GM18858 (cell line): ENCODE results near the gene MLLT3.

Source experiments
- ATAC-seq: cut with Tn5 transposase; IDR thresholded peaks from one replicate; pipeline ENCODE4 v1.9.1; 2021; ENCODE audit not compliant: unreplicated experiment

MLLT3 gene

DNA sequence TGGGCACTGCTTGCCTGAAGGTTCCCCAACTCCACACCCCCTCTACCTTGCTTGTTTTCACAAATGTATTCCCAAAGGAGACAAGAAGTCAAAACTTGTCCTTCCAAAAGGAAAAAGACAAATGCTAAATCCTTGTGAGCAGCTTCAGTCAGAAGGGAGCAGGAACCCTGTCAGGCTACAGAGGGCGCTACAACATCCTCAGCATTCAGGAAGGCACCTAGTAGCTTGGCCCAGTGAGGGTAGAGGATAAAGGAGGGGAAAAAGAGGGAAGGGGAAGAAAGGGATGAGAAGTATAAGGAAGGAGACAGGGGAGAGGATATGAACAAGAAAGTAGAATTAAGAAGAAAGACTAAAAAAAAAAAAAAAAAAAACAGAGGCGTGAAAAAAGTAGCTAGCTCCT, 97.5 kb downstream of the MLLT3 start:
- no peak for ATAC-seq

GRCh38 chr9:20518737-20519136, 103.6 kb downstream of the MLLT3 start:
- no peak for ATAC-seq

DNA sequence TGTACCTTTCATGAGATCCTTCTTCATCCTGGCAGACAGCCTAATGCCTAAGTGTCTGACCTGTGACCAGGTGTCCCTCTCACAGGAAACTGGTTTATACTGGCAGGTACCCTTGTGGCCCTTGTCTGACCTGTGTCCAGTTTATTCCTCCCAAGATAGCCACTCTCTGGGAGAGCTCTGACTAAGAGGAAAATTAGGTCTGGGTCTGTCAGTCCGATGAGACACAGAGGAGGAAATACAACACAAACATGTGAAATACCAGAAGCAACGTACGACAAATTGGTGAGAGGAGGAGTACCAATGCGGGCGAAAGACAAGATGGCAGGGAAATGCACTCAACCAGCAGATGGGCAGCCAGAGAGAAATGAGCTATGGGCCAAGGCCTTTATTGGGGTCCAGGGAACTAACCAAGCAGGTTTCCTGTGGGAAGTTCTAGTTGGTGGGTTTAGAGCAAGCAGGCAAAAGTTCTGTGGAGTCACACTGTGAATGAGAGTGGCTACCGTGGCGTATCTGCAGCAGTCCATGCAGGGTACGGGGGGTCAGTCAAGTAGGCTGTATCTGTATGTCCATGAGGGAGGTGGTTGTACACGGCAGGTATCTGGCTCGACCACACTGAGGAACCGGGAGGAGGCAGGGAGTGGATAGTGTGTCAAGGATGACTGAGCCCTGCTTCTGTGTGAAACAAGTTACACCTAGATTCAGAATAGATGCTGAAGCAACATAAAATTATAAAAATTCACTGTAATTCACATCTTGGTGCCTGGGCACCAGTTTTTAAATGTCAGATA, 109.0 kb downstream of the MLLT3 start:
- no peak for ATAC-seq

DNA sequence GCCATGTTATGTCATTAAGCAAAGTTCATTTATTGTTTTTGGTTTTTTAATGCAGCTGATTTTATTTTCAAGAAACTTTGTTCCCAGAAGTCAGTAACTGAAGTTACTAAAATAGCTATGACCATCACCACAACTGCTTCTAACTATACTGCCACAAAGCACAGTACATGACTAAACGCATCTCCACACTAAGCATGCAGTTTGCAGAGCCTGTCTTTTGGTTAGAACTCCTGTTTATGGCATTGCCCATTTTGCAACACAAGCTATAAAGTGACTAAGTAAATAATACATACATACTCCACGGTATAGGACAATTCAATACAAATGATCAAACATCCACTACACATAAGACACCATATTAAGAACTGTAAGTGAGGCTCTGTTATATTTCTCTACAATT, 109.7 kb downstream of the MLLT3 start:
- no peak for ATAC-seq

DNA sequence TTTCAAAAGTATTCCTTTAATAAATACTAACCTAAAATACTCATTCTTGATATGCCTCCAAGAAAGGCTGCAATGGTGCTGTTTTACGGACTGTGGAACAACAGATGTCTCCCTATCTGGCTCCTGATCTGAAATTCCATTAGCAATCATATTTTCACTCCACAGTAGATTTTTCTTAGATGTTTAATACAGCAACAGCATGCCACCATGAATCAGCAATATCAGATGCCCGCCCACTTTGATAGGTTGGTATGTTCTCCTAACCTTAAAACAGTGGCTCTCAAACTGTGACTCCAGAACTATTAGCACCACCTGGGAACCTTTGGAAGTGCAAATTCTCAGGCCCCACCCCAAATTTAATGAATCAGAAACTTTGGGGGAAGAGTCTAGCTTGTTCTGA, 110.2 kb downstream of the MLLT3 start:
- ATAC-seq, result no peak

GRCh38 chr9:20511686-20512085, 110.6 kb downstream of the MLLT3 start:
- ATAC-seq, result no peak

DNA sequence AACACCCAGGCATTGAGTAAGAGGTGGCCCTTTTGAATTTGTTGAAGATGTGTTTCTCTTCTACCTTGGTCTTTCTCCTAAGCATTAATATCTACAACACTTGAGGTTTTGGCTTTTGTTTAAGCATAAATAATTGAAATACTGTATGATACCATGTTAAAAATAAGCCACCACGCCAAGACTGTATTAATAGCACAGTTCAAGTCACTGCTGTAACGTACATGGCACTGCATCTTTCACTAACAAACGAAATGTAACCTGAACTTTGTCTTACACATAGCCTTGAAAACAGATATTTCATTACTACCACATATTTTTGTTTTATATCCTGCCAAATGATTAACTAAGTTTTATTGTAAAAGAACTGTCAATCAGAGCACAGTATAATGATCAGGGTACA, 112.8 kb downstream of the MLLT3 start:
- ATAC-seq, result no peak

GRCh38 chr9:20508242-20508641, 114.1 kb downstream of the MLLT3 start:
- peak; percentile 90 for ATAC-seq

DNA sequence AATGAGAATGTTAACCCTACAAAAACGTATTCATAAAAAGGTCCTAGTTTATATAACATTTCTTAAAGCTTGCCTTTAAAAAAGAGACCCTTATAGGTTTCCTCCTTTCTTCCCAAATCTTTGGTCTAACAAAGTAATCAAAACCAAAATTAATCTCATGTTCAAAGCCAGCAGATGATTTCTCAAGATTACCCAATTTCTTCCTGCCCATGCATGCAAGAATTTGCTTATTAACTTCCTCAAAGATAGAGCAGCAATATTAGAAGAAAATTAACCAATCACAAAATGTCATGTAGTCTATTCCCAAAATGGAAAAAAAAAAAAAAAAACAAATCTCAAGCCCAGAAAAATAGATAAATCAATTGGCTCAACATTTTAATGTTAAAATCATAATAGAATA, 114.9 kb downstream of the MLLT3 start:
- ATAC-seq, result no peak

- ATAC-seq, result no peak
Observed at GRCh38 chr9:20506099-20506900, 116.0 kb downstream of the MLLT3 start.

DNA sequence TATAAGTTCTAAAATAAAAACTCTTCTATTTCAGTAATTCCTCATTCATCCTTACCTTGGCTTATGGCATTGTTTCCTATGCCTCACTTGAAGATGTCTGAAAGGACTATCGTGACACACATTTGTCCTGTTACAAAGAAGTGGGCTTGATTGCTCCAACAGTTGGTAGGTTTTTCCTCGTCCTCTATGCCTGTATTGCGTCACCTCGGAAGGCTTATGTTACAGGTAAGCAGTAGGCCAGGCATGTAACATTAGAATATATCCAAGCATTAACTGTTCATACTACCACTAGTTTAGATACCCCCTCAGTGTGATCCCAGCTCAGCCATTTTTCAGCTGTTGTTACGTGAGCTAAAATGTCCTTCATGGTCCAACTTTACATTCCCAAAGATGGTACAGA, 116.7 kb downstream of the MLLT3 start:
- no peak for ATAC-seq

DNA sequence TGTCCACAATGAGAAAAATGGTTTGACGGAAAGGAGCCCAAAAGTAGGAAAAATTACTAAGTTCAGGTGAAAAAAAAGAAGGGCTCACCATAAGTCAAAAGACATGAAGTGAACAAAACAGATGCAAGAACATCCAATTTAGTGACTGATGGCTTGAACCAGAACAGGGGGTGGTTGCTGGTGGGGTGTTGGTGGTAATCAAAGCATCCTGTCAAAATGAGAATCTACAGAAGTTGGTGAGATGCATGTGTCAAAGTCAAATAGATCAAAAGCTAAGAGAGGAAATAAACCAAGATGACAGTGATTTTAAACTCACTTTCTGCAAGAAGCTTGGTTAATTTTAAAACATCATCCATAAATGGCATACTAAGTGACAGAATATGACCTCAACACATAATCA, 117.4 kb downstream of the MLLT3 start:
- no peak for ATAC-seq

DNA sequence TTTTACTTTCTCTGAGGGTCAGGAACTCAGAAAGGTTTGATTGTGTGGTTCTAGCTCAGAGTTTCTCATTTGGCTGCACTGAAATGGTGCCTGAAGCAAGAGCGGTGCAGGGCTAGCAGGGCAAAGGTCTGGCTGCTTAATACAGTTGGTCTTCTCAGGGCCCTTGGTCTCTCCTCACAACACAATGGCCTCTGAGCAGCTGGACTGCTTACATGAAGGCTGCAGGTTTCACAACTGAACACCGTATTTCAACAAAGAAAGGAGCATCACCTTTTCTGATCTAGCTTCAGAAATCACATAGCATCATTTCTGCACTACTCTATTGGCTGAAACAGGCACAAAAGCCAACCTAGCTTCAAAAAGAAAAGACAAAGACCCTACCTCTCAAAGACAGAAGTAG, 122.2 kb downstream of the MLLT3 start:
- ATAC-seq, result no peak

- no peak for ATAC-seq
Observed at GRCh38 chr9:20499013-20499412, 123.3 kb downstream of the MLLT3 start.

- no peak for ATAC-seq
Observed at GRCh38 chr9:20496328-20496727, 126.0 kb downstream of the MLLT3 start.

DNA sequence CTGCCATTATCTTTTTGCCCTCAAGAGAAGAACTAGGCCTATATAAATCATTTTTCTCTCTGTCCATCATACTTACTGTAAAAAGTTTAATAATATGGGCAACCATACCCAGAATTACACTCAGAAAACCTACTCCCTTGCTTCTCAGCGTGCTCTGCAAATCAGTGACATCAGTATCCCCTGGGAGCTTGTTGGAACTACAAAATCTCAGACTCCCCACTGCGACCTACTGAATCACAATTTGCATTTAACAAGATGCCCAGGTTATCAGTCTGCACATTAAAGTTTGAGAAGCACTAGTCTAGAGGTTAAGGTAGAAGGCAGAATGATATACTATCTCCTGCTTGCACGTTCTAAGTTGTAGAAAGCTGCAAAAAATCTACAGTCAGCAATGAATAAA, 127.2 kb downstream of the MLLT3 start:
- ATAC-seq, result no peak

GRCh38 chr9:20494035-20494434, 128.3 kb downstream of the MLLT3 start:
- ATAC-seq, result no peak

GRCh38 chr9:20492772-20493171, 129.5 kb downstream of the MLLT3 start:
- ATAC-seq, result no peak

DNA sequence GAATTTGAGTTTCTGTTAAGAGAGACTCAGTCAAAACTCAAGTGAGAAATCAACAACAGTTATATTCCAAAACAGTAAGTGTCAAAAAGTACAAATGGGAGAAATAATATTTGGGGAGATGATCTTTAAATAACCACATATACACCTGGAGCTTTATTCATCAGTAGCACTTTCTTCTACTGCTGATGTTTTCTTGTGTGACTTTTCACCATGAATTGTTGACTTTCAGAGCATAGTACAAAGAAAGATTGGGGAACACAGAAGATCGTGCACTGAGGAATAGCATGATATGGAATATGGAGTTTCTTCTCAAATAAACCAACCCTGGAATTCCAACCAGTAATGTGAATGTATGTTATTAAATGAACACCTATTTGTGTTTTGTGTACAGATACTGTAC, 130.7 kb downstream of the MLLT3 start:
- no peak for ATAC-seq

- ATAC-seq, result no peak
Observed at GRCh38 chr9:20490246-20490834, 132.0 kb downstream of the MLLT3 start.

DNA sequence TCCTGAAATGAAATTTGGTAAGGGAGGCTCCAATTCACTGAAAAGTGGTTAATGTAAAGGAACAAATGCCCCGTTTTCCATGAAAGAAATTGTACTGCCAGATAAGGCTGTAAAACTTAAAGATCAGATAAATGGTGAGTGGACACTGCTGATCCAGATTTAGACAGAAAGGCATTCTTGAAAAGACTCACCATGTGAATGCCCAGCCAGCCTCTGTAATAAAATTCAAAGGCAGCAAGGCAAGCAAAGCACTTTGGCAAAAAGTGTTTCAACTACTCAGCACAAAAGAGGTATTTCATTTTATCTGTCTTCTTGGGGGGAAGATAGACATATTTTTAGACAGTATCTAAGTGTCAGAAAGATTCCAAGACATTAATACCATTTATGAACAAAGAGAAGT, 133.6 kb downstream of the MLLT3 start:
- no peak for ATAC-seq

- ATAC-seq, result no peak
Observed at GRCh38 chr9:20486552-20486951, 135.7 kb downstream of the MLLT3 start.
